NOMO-1 (cell line): ENCODE data around the gene MCF2L.
"Not testable (repeated sequence)": the region's sequence is repeated elsewhere in the genome, so short reads cannot be mapped to it uniquely, and the experiment has no call there.

Experiments used
- DNase-seq, 2 experiments: peaks; one replicate each; lab custom pipeline; 2025; ENCODE audit not compliant: unreplicated experiment in 2 of 2; lab: John Stamatoyannopoulos, UW

The MCF2L gene

DNA sequence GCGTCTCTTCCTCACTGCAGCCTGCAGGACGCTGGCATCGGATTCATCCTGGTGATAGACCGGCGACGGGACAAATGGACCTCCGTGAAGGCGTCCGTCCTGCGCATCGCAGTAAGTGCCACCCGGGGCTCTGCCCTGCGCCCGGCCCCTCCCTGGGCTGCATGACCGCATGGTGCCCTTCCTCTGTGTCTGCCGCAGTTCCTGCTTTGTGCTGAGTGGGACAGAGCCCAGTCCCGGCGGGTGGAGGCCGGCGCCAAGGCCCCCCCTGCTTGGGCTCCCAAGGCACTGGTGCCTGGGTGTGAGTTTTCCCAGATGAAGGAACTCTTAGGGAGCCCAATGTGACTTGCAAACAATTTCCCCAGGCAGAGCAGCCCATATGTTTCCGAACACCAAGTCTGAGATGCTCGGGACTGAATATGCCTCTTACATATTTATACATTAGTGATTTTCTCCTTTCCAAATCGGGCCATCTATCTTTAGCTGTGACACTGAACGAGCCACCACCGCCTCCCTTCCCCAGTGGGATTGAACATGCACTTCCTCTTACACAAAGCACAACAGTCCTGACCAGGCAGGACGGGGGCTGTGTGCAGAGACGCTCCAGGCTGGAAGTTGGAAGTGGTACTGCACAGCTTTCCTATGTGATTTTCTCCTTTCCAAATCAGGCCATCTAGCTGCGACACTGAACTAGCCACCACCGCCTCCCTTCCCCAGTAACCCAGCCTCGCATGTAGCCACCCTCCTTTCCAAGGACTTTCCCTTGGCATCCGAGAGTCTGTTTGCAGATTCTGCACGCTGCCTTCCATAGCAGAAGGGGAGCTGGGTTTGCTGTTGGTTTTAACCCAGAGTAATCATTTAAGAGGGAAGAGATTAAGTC is 76.5 kb downstream of the MCF2L start:
- DNase-seq, result no peak

- no peak for DNase-seq
Observed at GRCh38 chr13:113046128-113046882, 77.3 kb downstream of the MCF2L start.

GRCh38 chr13:113046883-113047244 is 77.8 kb downstream of the MCF2L start:
- DNase-seq, result no peak

- DNase-seq, result no peak
Observed at GRCh38 chr13:113047587-113047986, 78.6 kb downstream of the MCF2L start.

DNA sequence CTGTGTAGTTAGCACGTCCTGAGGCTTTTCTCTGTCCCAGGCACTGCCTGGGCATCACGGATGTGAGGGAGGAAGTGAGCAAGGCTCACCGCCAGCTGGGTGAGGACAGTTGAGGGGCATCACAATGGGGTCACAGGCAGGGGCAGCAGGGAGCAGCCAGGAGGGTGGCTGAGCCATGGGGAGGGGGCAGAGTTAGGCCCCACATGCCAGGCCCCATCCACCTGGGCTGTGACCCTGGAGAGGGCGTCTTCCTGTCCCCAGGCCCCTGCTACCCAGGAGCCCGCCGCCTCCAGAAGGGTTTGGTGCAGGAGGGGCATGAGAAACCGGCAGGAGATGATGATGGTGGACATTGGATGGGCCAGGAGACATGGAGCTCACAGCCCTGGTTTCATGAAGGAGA is 79.8 kb downstream of the MCF2L start:
- DNase-seq, result no peak

- no peak for DNase-seq
Observed at GRCh38 chr13:113049521-113049941, 80.5 kb downstream of the MCF2L start.

- no peak for DNase-seq
Observed at GRCh38 chr13:113049981-113050380, 81.0 kb downstream of the MCF2L start.

GRCh38 chr13:113050734-113051431 is 81.9 kb downstream of the MCF2L start:
- no peak for DNase-seq

- no peak for DNase-seq
Observed at GRCh38 chr13:113051641-113052040, 82.6 kb downstream of the MCF2L start.

DNA sequence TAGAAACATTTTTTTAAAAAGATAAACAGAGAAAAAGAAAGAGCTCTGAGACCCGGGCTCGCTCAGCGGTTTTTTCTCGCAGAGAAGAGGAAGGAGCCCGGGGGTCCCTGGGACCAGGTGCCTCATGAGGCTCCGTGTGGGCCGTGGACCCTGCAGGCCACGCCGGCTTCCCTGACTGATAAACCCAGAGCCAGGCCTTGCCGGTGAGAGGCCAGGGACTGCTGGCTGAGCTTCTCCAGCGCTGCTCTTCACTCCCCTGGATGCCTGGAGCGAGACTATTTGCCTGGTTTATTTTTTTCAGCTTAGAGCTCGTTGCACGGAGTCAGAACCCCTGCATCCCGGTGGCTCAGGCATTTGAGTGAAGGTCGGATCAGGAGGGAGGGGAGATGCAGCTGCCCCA is 83.2 kb downstream of the MCF2L start:
- no peak for DNase-seq

DNA sequence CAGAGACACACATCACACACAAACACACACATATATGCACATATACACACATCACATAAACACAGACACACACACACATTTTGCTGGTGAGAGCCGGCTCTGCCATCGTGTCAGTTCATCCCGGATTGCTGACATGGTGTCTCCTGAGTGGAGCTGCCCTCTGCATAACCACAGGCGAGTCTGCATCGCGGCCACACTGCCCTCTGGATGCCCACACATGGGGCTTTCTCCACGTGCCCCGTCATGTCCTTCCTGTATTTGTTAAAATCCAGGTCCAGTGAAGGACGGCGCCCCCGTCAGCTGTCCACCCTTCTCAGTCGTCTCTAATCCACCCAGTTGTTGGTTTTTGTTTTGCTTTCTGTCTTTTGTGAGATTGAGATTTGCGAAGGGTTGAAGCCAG is 84.0 kb downstream of the MCF2L start:
- no peak for DNase-seq

- no peak for DNase-seq
Observed at GRCh38 chr13:113053376-113053775, 84.4 kb downstream of the MCF2L start.

DNA sequence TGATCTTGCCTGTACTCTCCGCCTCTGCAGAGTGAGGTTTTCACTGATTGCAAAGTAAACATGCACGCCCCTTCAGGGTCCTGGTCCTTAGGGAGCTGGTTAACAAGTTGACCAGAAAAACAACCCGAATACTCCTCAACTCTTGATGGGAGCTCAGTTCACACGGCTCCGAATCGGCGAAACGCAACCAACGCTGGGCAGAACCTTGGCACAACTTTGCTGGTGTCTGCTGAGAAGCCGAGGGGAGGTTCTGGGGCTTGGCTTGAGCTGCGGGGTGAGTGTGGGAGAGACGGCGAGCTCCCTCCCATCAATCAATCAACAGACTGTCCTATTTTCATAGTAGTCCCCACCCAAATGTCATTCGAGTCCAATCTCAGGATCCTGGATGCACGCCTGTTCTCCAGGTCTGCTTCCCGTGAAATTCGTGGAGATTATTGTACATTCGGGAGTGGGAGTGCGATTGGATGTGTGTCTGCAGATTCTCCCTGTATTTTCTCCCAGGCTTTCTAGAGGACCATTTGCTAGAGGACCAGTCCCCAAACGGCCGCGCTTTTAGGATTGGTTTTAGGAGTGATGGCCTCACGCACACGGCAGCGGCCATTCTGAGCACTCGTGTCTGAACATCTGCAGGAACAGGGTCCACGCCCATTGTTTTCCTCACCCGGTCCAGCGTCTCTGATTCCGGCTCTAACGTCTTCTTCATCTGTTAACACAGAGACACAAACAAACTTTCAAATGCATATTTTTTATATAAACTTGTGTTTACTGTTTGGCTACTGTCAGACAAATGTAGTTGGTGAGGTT is 85.0 kb downstream of the MCF2L start:
- DNase-seq, result no peak

DNA sequence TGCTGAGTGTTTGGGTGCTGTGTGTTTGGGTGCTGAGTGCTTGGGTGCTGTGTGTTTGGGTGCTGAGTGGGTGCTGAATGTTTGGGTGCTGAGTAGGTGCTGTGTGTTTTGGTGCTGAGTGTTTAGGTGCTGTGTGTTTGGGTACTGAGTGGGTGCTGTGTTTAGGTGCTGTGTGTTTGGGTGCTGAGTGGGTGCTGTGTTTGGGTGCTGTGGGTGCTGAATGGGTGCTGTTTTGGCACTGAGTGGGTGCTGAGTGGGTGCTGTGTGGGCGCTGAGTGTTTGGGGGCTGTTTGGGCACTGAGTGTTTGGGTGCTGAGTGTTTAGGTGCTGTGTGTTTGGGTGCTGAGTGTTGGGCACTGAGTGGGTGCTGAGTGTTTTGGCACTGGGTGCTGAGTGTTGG is 88.1 kb downstream of the MCF2L start:
- no peak for DNase-seq

DNA sequence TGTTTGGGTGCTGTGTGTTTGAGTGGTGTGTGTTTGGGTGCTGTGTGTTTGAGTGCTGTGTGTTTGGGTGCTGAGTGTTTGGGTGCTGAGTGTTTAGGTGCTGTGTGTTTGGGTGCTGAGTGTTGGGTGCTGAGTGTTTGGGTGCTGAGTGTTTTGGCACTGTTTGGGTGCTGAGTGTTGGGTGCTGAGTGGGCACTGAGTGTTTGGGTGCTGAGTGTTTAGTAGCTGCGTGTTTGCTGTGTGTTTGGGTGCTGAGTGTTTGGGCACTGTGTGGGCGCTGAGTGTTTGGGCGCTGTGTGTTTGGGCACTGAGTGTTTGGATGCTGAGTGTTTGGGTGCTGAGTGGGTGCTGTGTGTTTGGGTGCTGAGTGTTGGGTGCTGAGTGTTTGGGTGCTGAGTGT is 88.5 kb downstream of the MCF2L start:
- not testable (repeated sequence) for DNase-seq

GRCh38 chr13:113058129-113058987 is 89.3 kb downstream of the MCF2L start:
- DNase-seq, result no peak

DNA sequence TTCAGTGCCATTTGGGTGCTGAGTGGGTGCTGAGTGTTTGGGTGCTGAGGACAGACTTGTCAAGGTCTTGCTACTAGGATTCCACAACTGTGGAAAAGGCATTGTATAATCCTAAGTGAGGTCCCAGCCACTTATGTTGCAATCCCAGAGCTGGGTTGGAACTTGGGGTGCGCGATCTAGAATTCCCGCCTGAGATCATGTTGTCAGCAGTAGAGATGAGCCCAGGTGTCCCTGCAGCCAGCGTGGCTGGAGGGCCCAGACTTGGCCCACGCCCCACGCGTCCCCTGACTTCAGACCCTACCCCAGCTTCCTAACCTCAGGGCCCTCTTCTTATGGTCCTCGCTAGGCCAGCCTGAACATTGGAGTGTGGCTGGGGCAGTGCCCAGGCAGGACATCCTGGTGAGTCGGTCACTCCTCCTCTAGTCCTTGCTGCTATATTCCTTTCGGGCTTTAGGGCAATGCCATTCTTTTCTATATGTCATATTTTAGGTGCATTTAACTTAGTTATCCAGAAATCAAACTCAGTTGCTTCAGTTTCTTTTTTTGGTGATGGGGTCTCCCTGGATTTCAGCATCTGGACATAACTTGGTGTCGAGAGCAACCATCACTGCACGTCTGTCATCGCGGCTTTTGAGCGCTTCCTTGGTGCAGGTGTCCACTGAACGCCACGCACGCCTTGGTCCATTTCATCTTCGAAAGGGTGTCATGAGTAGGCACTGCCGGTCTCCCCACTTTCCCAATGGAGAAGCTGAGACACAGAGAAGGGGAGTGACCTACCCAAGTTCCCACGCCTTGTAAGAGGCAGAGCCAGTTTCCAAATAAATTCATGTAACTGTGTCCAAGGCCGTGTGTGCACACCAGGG is 90.2 kb downstream of the MCF2L start:
- DNase-seq, result no peak

DNA sequence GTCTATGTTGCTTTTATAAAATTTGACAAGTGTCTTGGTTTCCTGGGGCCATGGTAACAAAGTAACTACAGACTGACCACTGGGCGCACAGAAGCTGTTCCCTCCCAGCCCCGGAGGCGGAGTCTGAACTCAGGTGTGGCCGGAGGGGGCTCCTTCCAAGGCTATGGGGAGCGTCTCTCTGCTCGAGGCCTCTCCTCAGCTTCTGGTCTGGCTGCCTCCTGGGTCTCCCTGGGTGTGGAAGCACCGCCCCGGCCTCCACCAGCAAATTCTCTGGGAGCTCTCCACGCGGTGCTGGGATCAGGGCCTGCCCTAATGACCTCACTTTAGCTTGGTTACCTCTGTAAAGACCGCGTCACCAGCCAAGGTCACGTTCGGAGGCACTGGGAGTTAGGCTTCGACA is 90.9 kb downstream of the MCF2L start:
- no peak for DNase-seq
